PFSK-1 (cell line): ENCODE results near the gene YWHAQ.

Source experiments
- FOXP2 ChIP-seq: optimal IDR thresholded peaks from 2 replicates; pipeline ENCODE3; 2011; ENCODE audit warnings: borderline replicate concordance, control low read depth, inconsistent platforms; ENCODE audit not compliant: insufficient read depth; ENCODE audit errors: extremely low read length, extremely low read depth
- POLR2AphosphoS5 ChIP-seq: IDR thresholded peaks from 2 replicates; pipeline ENCODE4 v1.6.1; 2012; ENCODE audit warnings: low read depth, mild to moderate bottlenecking, control low read depth, low read length, moderate library complexity
- SIN3A ChIP-seq: IDR thresholded peaks from 2 replicates; pipeline ENCODE4 v1.6.1; 2012; ENCODE audit warnings: mild to moderate bottlenecking, low read length, moderate library complexity, borderline replicate concordance; ENCODE audit not compliant: insufficient read depth
- TAF1 ChIP-seq: IDR thresholded peaks from 2 replicates; pipeline ENCODE4 v1.6.1; 2012; ENCODE audit warnings: low read length, control low read depth, borderline replicate concordance; ENCODE audit not compliant: insufficient read depth
- TF ChIP-seq, protein P1 (sequence below), 2 experiments: IDR thresholded peaks; 2 replicates each; pipeline versions ENCODE4 v1.6.1 to v1.8.0; 2011 to 2012; ENCODE audit warnings: low read depth in 2 of 2, low read length in 2 of 2, control low read depth in 1 of 2, inconsistent platforms in 1 of 2, mild to moderate bottlenecking in 1 of 2, moderate library complexity in 1 of 2; ENCODE audit not compliant: insufficient read depth in 1 of 2

YWHAQ gene

DNA sequence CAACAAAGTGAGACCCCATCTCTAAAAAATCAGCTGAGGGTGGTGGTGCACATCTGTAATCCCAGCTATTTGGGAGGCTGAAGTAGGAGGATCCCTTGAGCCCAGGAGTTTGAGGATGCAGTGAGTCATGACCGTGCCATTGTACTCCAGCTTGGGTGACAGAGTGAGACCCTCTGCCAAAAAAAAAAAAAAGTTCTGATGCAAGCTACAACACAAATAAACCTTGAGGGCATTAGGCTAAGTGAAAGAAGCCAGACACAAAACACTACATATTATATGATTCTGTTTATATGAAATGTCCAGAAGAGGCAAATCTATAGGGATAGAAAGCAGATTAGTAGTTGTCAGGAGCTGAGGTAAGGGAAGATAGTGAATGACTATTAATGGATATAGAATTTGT lies 13.0 kb downstream of the YWHAQ start:
- TF ChIP-seq SIN3A: no peak
- TF ChIP-seq, protein P1, sequence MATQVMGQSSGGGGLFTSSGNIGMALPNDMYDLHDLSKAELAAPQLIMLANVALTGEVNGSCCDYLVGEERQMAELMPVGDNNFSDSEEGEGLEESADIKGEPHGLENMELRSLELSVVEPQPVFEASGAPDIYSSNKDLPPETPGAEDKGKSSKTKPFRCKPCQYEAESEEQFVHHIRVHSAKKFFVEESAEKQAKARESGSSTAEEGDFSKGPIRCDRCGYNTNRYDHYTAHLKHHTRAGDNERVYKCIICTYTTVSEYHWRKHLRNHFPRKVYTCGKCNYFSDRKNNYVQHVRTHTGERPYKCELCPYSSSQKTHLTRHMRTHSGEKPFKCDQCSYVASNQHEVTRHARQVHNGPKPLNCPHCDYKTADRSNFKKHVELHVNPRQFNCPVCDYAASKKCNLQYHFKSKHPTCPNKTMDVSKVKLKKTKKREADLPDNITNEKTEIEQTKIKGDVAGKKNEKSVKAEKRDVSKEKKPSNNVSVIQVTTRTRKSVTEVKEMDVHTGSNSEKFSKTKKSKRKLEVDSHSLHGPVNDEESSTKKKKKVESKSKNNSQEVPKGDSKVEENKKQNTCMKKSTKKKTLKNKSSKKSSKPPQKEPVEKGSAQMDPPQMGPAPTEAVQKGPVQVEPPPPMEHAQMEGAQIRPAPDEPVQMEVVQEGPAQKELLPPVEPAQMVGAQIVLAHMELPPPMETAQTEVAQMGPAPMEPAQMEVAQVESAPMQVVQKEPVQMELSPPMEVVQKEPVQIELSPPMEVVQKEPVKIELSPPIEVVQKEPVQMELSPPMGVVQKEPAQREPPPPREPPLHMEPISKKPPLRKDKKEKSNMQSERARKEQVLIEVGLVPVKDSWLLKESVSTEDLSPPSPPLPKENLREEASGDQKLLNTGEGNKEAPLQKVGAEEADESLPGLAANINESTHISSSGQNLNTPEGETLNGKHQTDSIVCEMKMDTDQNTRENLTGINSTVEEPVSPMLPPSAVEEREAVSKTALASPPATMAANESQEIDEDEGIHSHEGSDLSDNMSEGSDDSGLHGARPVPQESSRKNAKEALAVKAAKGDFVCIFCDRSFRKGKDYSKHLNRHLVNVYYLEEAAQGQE (IDR thresholded peaks at IDR 0.05; ENCODE audit: insufficient read depth in 1 of 2, low read depth in 2 of 2, low read length in 2 of 2): no peak
- TF ChIP-seq FOXP2: no peak
- TF ChIP-seq POLR2AphosphoS5: no peak
- no peak for TF ChIP-seq TAF1

DNA sequence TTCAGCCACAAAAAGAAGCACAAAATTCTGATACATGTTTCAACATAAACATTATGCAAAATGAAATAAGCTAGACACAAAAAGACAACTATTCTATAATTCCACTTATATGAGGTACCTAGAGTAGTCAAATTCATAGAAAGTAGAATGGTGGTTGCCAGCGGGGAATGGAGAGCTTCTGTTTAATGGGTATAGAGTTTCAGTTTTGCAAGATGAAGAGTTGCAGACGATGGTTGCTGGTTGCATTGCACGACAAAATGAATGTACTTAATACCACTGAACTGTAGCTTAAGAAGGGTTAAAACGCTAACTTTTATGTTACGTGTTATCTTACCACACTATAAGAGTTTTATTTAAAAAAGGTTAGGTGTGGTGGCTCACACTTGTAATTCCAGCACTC lies 13.5 kb downstream of the YWHAQ start:
- TF ChIP-seq SIN3A (no peak), TAF1 (no peak), POLR2AphosphoS5 (no peak), FOXP2 (no peak)
- TF ChIP-seq, protein P1 (IDR thresholded peaks at IDR 0.05; ENCODE audit: insufficient read depth in 1 of 2, low read depth in 2 of 2, low read length in 2 of 2): no peak

DNA sequence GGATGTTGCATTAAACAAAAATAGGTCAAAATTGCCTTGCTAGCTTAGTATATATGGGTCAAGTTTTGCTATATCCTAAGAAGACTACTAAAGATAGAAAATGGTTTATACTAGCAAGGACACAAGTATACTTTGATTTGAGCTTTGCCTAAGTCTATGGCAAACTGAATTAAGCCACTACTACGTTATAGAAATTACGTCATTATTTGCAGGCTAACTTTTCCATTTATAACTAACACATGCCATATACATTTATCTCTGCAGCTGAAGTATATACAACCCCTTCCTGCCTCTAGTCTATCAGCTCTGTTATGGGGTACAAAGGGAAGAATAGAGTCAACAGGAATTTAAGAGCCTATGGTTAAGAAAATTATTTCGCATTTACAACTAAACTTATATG lies 16.2 kb downstream of the YWHAQ start:
- TF ChIP-seq FOXP2 (no peak), TAF1 (no peak), POLR2AphosphoS5 (no peak), SIN3A (no peak)
- TF ChIP-seq, protein P1 (IDR thresholded peaks at IDR 0.05; ENCODE audit: insufficient read depth in 1 of 2, low read depth in 2 of 2, low read length in 2 of 2): no peak

DNA sequence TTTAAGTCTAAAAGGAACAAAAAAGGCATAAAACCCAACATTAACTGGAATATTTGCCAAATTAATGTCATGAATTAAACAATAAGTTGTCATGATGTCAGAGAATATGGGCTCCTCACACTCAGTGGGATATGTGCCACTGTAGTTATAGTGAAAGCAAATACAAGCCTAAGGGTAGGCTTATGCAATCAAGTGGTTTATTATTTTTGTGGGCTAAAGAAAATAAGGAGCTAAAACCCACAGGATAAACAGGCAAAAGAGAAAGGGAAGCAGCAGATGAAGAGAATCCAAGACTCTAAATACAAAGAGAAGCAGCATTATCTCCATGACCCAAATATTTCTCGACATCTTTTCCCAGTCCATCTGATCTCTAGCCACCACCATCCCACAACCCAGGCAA lies 17.5 kb downstream of the YWHAQ start:
- TF ChIP-seq POLR2AphosphoS5 (no peak), TAF1 (no peak), FOXP2 (no peak), SIN3A (no peak)
- TF ChIP-seq, protein P1 (IDR thresholded peaks at IDR 0.05; ENCODE audit: insufficient read depth in 1 of 2, low read depth in 2 of 2, low read length in 2 of 2): no peak

DNA sequence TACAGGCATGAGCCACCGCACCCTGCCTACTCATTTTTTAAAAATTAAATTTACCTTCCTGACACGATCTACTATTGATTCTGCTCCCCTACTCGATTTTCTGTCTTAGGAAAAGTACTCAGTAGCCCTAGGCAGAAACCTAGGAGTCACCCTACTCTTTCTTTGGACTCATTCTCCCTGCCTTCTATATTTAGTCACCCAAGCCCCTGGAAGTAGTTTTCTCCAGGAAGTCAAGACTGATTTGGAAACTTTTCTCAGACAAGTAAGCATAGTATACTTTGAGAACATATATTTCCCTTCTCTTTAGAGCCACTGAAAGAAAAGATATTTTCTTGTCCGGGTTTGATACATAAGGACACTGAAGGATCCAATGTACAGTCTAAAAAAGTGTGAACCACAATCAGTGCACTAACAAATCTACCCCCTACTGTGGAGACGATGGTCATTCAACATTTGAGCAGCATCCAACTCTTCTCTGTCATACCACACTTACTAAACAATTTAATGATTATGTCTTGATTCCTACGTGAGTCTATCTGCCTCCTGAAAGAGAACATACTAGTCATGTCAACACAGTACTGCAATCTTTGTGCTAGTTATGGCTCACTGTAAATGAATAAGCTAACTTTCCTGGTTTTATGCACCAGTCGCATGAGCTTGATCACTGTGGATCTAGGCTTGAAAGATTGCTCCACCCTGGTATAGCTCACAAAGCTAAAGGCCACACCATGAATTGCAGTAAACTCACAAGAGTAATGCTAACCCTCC lies 19.8 kb downstream of the YWHAQ start:
- TF ChIP-seq SIN3A (no peak), FOXP2 (no peak), TAF1 (no peak), POLR2AphosphoS5 (no peak)
- TF ChIP-seq, protein P1 (IDR thresholded peaks at IDR 0.05; ENCODE audit: insufficient read depth in 1 of 2, low read depth in 2 of 2, low read length in 2 of 2): no peak
